ENCODE results near the gene SLC8A1.

The SLC8A1 gene

DNA sequence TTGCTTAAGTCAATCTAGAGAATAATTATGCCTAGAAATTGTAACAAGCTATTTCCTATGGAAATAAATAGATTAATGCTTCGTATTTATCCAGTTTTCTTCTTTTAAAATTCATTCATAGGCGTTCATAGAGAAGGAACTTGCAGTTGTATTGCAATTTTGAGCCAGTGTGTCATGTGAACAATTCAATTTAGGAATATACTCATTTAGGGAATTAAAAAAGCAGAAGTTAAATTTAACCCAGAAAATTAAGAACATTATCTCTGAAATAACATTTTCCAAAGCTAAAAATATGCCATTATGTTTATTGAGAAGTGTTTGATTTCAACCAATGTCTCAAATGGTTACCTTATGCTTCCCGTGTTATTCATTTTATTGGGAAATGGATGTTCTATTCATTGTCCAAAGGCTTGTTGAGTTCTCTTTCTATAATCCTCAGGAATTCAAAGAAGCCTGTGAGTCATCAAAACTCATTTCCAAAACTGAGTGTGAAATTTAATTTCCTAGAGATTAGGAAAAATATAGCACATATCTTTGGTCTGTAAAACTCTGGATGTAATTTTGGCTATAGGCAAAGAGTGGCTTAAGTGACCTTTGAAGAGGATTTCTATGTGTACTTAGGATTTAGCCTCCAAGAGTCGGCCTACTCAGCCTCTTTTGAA is 99.7 kb downstream of the SLC8A1 start:
- no peak for DNase-seq (ENCODE audit: low spot score)

DNA sequence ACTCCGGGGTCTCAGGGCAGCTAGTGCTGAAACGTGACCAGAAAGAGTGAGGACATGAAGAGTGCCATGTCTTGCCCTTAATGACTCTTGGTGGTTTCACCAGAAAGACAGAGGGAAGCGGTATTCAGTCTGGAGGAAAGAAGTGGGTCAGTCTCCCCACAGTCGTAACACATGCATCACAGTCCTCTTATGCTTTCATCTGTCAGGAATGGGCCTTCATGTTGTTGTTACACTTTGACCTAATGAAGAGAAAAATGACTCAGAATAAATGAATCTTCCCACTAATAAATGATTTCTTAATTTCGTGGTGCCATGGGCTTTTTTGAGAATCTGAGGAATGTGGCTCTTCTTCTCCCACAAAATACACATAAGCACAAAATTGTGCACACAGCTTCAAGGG is 103.2 kb downstream of the SLC8A1 start:
- DNase-seq (ENCODE audit: low spot score) = no peak

DNA sequence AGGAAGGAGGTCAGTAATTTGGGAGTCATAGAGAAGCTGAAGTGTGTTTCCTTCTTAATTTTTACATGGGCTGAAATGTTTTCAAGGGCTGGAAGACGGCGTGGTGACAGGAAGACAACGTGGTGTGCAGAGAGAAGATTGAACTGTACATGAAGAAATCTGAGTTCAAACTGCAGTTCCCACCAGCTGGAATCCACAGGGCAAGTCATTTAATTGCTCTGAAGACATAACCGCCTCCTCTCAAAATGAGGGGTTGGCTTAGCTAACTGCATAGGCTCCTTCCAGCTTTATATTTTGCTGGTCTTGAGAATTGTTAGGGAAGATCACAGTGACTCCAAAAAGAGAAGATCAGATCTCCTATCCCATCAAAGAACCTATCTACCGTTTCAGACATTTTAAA is 103.9 kb downstream of the SLC8A1 start:
- no peak for DNase-seq (ENCODE audit: low spot score)

DNA sequence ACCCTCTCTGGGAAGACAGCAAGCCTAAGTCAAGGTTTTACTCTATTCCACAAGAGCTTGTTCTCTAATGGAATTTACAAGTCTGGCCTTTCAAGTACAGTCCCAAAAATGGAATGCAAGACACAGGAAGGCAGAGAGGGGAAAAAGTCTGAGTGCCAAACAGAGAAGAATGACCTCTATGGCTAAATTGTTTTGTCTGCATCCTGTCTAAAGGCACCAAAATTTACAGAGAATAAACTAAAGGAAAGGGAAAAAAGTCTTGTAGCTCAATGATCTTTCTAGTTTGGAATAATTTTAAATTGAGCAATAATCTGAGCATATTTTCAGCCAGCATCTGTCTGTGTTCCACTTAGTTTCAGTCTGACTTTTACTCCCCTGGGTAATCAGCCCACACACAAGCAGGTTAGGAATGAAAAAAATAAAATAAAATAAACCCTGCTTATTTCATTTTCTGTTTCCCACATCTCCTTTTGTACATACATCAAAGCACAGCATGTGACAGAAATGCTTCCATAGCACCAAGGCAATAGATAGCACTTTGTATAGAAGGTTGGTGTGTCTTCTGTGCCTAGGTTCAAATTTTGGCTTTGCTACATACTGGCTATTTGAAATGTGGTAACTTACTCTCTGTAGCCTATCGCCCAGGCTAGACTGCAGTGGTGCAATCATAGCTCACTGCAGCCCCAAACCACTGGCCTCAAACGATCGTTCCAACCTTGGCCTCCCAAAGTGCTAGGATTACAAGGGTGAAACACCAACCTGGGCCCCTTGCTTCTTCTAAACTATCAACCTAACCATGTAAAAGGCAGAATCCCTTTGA is 105.1 kb downstream of the SLC8A1 start:
- DNase-seq (ENCODE audit: low spot score) = no peak

DNA sequence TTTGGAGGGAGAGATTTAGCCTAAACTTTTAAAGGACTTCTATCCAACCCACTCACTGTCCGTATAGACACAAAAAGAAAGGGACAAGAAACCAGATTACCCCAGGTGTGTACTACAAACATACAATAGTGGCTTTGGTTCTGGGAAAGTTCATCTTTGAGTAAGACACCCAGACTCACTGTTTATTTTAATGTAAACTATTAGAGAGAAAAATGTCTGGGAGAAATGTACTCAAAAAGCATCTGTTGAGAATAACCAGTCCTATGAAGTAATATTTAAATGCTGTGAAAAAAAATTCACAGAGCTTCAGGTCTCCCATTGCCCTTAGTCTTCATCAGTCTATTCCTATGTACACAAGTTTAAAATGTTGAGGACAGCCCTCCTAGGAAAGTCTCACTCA is 107.5 kb downstream of the SLC8A1 start:
- no peak for DNase-seq (ENCODE audit: low spot score)

DNA sequence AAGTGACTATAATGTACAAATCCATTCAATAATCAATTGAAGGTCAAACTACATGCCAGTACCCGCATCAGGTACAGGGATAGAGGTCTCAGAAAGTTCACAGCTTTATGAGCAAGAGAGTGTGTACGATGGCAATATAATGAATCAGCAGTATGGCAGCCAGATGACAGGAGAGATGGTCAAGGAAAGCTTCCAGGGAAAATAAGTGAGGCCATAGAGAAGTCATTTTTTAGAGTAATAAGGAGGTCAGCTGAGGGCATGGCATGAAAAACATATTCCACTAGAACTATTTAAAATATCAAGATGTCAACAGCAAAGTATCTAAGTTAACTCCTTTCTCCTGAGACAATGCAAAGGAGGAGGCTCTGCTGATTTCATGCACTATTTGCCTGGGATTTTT is 108.0 kb downstream of the SLC8A1 start:
- DNase-seq (ENCODE audit: low spot score) = no peak

DNA sequence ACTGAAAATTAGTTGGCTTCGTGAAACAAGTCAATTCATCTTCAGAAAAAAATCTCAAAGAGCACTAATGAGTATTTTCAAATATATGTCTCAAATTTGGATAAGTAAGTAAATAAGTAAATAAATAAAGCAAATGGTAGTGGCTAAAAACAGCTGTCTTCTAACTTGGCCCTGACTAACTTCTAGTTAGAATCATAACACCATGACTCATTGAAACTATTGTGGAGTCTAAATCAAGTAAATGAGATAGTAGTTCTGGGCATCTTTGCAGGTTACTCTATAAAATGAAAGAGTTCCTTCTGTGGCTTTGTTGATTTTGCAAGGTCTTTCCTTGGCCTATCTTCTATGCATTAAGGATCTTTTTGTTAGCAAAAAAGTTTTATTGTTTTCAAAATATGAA is 110.7 kb downstream of the SLC8A1 start:
- no peak for DNase-seq (ENCODE audit: low spot score)

DNA sequence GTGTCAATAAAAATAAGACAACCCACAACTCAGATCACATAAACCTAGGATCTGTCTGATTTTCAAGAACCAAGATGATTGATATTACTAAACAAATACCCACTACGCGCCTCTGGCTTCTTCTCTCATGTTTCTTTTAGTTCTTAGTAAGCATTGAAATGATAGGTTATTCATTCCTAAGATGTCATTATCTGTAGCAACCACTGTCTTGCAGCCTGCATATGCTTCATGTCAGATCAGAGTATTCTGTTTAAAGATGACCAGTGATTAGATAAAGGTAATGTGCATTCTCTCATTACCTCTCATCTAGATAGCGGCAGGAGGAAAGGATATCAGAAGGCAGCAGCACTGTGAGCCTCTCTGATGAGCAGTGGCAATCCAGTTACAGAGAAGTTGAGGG is 112.9 kb downstream of the SLC8A1 start:
- DNase-seq (ENCODE audit: low spot score) = no peak

DNA sequence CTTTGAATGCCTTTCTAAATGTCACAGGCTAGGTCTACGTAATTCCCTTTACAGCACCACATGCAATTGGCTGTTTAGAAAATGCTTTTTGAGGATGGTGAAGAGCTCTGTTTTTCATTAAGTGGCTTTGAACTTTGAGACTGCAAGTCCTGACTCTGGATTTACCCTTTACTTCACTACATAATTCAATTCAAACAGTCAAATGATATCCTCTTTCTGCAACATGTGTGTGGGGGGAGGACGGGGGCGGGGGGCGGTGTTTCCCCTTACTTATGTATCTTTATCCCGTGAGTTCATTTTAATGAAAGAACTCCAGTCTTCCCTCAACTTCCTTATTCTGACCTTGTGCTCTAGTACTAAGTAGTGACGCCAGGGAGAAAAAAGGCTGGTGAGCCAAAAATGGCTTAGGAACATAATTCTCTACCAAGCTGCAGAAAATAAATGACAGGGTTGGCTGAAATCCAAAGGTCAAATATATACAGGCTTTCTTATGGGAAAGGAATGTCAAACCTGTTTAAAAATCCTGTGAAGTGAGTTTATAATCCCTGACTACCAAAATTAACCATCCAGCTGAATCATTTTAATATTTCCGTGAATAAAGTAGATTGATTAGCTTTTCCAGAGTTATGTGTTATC is 119.6 kb downstream of the SLC8A1 start:
- DNase-seq (ENCODE audit: low spot score) = peak; percentile 87

DNA sequence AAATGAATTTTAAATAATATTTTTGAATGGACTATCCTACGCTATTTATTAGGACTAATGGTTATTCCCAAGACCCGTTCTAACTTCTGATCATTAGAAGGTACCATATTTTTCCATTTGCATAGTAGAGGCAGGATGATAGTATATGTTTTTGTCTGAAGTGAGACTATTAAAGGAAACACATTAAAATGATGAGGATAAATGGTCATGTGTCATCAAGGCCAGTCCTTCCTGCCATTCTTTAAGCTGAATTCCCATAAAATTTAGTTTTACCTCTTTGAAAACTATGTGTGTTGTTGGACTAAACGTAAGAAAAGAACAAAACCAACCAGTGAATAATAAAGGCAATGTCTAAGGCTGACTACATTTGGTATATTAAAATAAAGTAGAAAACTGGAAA is 121.8 kb downstream of the SLC8A1 start:
- DNase-seq (ENCODE audit: low spot score) = no peak

DNA sequence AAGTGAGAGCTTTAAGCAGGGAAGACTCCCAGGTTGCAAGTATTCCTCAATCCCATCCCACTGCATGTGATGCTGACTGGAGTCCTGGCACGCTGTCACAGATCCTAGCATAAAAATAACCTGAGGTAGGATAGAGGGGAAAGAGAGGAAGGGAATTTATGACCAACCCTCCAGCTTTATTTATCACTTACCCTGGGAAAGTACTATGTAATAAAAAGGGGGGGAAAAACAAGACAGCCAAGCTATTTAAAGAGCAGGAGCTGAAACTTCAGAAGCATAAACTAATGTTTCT is 122.2 kb downstream of the SLC8A1 start:
- DNase-seq (ENCODE audit: low spot score) = no peak

DNA sequence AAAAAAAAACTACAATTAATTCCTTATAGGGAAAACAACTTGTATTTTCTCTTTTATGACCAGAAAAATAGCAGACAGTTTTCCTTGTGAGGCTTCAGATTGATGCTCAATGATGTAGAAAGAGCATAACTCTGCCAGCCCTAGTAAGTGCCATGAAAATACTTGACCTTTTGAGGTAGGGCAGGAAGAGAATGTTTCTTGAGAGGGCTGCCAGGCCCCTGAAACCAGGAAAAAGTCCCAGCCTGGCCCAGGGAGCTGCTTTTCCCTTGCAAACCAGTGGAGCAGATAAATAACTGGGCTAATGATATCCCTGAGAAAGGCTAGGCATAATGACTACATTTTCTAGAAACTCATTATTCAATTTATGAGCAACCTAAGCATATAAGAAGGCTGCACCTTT is 126.8 kb downstream of the SLC8A1 start:
- no peak for DNase-seq (ENCODE audit: low spot score)

DNA sequence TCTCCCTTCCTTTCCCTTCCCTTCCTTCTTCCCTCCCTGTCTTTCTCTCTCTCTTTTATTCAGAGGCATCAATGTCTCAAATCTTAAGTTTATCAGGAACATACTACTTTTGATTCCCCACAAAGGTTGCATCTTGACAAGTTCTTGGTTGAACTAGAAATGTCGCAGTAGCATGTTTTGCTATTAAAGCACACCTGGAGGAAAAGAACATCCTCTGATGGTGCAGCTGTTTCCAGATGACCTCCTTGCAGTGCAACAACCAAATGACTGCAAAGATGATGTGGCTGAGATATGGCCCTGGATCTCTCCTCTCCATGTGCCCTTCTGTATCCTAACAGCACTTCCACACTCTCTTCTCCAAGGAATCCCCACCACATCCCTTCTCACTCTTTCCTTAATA is 127.2 kb downstream of the SLC8A1 start:
- no peak for DNase-seq (ENCODE audit: low spot score)

DNA sequence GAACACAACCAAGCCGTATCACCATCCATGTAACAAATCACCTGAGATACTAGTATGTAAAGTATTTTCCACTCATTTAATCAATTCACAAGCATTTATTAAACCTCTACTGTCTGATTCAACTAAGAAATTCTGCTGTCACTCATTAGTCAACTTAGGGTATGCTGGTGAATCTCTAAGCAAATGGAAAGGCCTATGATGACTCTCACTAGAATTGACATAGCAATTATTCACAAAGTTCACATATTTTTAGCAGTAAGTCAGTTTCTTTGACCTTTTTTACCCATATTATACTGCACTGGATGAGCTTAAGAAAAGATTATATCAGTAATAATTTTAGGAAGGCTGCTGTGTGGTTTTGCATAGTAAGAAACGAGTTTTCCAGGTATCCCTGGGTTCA is 130.1 kb downstream of the SLC8A1 start:
- no peak for DNase-seq (ENCODE audit: low spot score)

DNA sequence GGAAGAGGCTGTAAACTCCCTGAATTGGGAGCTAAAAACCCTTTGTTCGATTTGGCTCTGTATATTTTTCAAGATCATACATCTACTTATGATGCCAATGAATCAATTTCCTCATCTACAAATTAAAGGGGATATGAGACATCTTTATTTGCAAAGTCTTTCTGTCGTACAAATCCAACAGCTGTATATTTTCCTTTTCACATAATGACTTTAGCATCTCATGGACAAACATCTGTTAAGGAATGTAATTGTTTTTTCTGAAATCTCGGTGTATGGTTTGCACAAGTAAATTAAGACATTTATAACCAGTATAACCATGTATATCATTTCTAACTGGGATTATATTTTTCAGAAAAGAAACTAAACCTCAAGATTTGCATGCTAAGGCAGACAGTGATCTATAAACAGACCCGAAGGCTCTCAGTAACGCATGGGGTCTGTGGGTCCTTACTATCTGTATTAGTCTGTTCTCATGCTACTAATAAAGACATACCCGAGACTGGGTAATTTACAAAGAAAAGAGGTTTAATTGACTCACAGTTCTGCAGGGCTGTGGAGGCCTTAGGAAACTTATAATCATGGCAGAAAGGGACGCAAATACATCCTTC is 130.8 kb downstream of the SLC8A1 start:
- DNase-seq (ENCODE audit: low spot score) = no peak

DNA sequence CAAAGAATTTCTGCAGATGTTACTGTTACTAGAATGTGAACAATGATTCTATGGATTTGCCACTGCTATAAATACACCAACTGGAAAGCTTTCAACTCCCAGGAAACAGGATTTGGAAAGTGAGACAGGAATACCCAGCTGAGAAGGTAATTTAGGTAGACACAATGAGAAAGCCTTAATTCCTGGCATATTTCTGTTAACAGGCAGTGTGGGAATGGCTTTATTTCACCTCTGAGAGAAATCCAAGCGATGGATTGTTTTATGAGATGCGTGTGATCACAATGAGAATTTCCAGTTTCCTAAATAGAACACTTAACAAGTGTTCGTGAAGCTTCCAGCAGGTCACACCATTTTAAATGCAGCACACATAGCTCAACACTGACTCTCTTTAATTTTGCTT is 133.0 kb downstream of the SLC8A1 start:
- no peak for DNase-seq (ENCODE audit: low spot score)

DNA sequence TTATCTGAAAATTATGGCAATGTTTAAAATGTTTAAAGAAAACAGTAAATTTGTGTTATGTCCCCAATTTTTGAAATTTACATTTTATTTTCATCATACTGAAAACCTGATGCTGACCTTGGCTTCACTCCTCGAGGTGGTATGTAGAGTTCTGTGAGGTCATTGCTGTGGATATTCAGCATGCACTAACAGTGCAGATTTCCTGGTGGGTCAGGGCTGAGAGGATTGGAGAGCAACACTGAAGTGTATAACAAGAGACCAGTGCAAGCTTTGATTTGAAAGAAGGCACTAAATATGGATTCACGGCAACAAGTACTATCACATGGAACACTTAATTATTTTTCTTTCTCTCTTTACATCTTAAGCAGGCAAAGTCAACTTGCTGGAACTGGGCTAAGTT is 134.1 kb downstream of the SLC8A1 start:
- DNase-seq (ENCODE audit: low spot score) = no peak

DNA sequence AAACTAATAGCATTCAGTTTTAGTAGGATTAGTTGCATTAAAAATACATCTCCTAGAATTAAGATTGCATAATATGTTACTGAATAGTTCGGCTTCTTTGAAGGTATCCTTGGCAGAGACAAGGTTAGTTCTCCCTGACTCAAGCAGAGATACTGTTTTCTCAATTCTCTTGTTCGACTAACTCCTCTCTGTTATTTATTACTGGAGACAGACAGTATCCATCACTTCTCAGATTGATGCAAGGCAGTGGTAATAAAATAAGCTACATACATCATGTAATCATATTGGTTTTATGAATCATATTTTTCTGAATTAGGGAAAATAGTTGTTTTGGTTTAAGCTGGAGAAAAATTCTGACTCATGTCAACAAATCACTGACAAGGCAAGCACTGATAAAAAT is 134.8 kb downstream of the SLC8A1 start:
- DNase-seq (ENCODE audit: low spot score) = no peak

DNA sequence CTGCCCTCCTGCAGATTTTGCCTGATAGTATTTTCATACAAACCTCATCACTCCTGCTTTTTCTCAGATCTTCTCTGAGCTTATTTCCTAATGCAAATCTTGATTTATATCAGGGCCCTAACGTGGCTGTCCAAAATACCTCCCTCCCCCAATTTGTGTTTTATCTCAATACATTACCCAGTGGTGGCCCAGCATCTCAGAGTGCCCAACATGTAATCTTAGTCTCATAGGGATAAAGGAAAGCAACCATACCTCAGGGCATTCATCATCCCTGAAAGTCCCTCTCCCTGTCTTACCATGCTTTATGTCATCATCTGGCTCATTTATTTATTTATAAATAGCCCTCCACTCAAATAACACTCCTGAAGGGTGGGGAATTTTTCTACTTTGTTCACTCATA is 135.3 kb downstream of the SLC8A1 start:
- DNase-seq (ENCODE audit: low spot score) = no peak

DNA sequence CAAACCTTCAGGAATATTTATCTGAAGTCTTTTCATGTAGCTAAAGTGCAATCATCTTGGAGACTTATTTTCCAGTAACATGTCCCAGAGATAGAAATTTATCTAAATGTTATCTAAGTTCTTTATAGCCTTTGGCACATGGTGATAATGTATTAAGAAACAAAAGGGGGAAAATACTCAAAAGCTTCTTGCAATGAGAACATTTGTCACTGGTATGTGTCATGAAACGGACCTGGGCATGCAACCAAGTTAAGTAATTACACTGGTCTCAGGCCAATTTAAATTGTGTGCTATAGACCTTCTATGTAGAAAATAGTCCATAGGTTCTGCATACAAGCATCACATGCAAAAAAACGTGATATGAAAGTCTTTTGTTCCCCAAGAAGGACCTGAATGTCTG is 136.2 kb downstream of the SLC8A1 start:
- DNase-seq (ENCODE audit: low spot score) = no peak

DNA sequence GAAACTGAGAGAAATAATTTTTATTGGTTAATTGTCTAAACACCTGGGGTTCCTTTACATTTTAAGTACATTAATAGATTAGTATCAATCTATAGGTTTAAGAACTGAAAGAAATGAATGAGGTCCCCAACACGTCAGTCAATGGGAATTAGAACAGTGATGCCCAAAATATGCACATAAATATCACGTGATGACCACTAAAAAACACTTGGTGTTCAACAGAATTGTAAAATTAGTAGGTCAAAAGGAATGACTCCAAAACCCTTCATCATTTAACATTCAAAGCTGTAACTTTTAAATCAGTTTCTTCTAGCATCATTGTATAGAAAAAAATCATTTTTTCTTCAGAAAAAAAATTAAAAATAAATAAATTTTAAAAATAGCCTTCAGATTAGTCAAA is 140.9 kb downstream of the SLC8A1 start:
- DNase-seq (ENCODE audit: low spot score) = no peak

DNA sequence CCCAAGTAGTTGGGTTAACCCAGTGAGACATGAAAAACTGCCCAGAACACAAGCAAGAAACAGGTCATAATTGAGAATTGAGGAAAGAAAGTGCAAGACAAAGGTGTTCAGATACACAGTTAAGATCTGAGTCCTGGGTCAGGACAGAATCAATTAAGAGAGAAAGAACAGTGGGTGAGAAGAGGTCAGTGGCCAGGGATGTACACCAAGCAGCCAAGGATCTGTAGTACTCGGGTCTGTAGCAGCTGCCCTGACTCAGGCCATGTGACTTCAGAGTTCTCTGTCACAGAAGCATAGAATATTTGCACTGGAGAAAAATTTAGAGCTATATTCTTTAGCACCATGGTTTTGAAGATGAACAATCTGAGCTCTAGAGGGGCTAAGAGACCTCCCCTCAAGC is 141.6 kb downstream of the SLC8A1 start:
- DNase-seq (ENCODE audit: low spot score) = no peak

DNA sequence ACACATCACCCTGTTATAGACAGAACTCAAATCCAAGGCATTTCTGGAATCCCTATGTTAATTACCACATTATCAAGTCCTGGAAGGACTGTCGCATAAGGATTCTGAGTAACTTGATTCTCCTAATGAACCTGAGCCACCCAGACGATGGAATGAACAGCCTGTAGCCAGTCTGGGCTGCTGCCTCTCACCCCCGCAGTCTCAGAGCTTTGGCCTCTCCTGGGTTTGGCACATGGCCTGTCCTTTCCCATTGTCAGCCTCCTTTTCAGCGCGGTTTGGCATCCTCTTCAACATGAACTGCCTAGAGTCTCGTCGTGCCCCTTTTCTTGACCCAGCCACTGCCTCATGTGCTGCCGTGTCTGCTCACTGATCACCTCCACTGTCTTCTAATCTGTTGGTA is 147.6 kb downstream of the SLC8A1 start:
- no peak for DNase-seq (ENCODE audit: low spot score)

Measured in COLO829 (cell line).